HG03469 (cell line): ENCODE results near the gene USP51.
"Not testable (repeated sequence)": the region's sequence is repeated elsewhere in the genome, so short reads cannot be mapped to it uniquely, and the experiment has no call there.

Experiments used
- ATAC-seq: cut with Tn5 transposase; IDR thresholded peaks from one replicate; pipeline ENCODE4 v1.9.1; 2021; ENCODE audit warnings: mild to moderate bottlenecking, moderate library complexity, moderate number of reproducible peaks; ENCODE audit not compliant: unreplicated experiment

The USP51 gene

GRCh38 chrX:55489314-55490009, at the start of gene USP51:
USP51 (minus strand) TSS chrX:55489848; CDS start chrX:55488939, 909 bp downstream.
- no peak for ATAC-seq

GRCh38 chrX:55524487-55524886, 34.8 kb upstream of the USP51 start:
- ATAC-seq = no peak

GRCh38 chrX:55523356-55523755, 33.7 kb upstream of the USP51 start:
- no peak for ATAC-seq

- no peak for ATAC-seq
These were observed 33.1 kb upstream of the USP51 start for GRCh38 chrX:55522596-55523276.

- no peak for ATAC-seq
These were observed 32.0 kb upstream of the USP51 start for GRCh38 chrX:55521687-55522086.

GRCh38 chrX:55516794-55517481, 27.3 kb upstream of the USP51 start:
- not testable (repeated sequence) for ATAC-seq

GRCh38 chrX:55513045-55513737, 23.5 kb upstream of the USP51 start:
- not testable (repeated sequence) for ATAC-seq

- not testable (repeated sequence) for ATAC-seq
These were observed 18.9 kb upstream of the USP51 start for GRCh38 chrX:55508410-55509152.

- not testable (repeated sequence) for ATAC-seq
These were observed 18.1 kb upstream of the USP51 start for GRCh38 chrX:55507699-55508098.

GRCh38 chrX:55507010-55507409, 17.4 kb upstream of the USP51 start:
- not testable (repeated sequence) for ATAC-seq

- ATAC-seq = no peak
These were observed 1.3 kb upstream of the USP51 start for GRCh38 chrX:55490974-55491373.

GRCh38 chrX:55490121-55490520, 473 bp upstream of the USP51 start:
- no peak for ATAC-seq

GRCh38 chrX:55488593-55489313, 895 bp downstream of the USP51 start:
- no peak for ATAC-seq

GRCh38 chrX:55488006-55488592, 1.5 kb downstream of the USP51 start:
- ATAC-seq = no peak

GRCh38 chrX:55487143-55487542, 2.5 kb downstream of the USP51 start:
- ATAC-seq = no peak

GRCh38 chrX:55486736-55487135, 2.9 kb downstream of the USP51 start:
- no peak for ATAC-seq

GRCh38 chrX:55484948-55485347, 4.7 kb downstream of the USP51 start:
- ATAC-seq = no peak

- no peak for ATAC-seq
These were observed 9.1 kb downstream of the USP51 start for GRCh38 chrX:55480390-55481062.

GRCh38 chrX:55479956-55480355, 9.7 kb downstream of the USP51 start:
- ATAC-seq = not testable (repeated sequence)
